Endothelial cell of hepatic sinusoid (primary cell): Measurements from ENCODE around the gene CX3CL1.

Source experiments
- in situ Hi-C: cut with HindIII; loops from 2 replicates; pipeline ENCODE4 v1.10.0; 2017; ENCODE audit warnings: low sequenced_read_pairs

The CX3CL1 gene

GRCh38 chr16:57430955-57431354, 58.7 kb downstream of the CX3CL1 start:
- in situ Hi-C loops, result no loop called here

- in situ Hi-C loops, result no loop called here
Observed at GRCh38 chr16:57432505-57432904, 60.2 kb downstream of the CX3CL1 start.

GRCh38 chr16:57432989-57433388, 60.7 kb downstream of the CX3CL1 start:
- in situ Hi-C loops, result no loop called here

GRCh38 chr16:57434003-57434402, 61.7 kb downstream of the CX3CL1 start:
- in situ Hi-C loops, result no loop called here
